Rectal smooth muscle tissue (tissue), 1 donor: ENCODE measurements around the gene SFI1.
"Not testable (repeated sequence)": the region's sequence is repeated elsewhere in the genome, so short reads cannot be mapped to it uniquely, and the experiment has no call there.

Experiments
- H3K27ac ChIP-seq: one replicate; pipeline ENCODE4 v1.7.0; 2013; ENCODE audit warnings: low read depth, low read length, inconsistent platforms
- H3K27me3 ChIP-seq: one replicate; pipeline ENCODE4 v1.7.0; 2013; ENCODE audit warnings: low read length; ENCODE audit not compliant: control insufficient read depth, insufficient read depth
- H3K36me3 ChIP-seq: one replicate; pipeline ENCODE4 v1.7.0; 2013; ENCODE audit warnings: low read length; ENCODE audit not compliant: control insufficient read depth, insufficient read depth
- H3K4me1 ChIP-seq: one replicate; pipeline ENCODE4 v1.7.0; 2013; ENCODE audit warnings: low read length; ENCODE audit not compliant: control insufficient read depth, insufficient read depth
- H3K4me3 ChIP-seq: one replicate; pipeline ENCODE4 v1.7.0; 2013; ENCODE audit warnings: low read length
- H3K9ac ChIP-seq: one replicate; pipeline ENCODE4 v1.7.0; 2013; ENCODE audit warnings: low read length

The SFI1 gene

DNA sequence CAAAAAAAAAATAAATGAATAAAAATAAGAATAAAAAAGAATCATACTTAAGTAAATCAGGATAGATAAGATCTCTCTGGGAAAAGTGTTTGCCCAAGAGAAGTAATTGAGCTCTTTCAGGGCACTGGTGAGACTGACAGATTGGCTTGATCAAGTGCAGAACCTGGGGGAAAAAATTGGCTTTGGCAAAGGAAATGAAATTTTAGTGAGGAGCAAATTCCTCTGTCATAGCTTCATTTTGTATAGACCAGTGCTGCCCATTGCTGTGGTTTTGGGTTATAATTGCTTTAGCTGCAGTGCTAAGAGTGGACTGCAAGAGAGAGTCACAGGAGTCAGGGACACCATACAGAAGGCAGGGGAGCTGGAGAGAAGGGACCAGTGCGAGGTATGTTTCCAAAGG lies 35.7 kb downstream of the SFI1 start:
- no peak overlapping the region for H3K4me3 ChIP-seq
- no peaks in the 10 kb centered on the region for H3K27me3 ChIP-seq
- H3K27ac ChIP-seq, result peak overlapping the region; percentile 7
- H3K4me1 ChIP-seq, result peaks cover 15% of the 10 kb centered on the region
- no peak overlapping the region for H3K9ac ChIP-seq
- H3K36me3 ChIP-seq, result no peaks in the 10 kb centered on the region

DNA sequence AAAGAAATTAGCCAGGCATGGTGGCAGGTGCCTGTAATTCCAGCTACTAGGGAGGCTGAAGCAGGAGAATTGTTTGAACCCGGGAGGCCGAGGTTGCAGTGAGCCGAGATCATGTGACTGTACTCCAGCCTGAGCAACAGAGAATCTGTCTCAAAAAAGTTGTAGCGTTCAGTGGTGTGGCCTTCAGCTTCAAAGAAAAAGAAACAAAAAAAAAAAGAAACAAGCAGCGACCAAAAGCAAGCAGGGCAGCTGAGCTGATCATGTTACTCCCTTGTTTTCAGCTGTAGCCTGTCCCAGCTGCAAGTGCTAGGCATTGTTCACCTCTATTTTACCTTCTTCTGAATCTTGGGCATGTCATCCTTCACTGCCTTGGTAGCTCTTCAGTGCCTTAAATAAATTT lies 37.0 kb downstream of the SFI1 start:
- Histone ChIP-seq H3K27ac (no peak overlapping the region), H3K4me1 (peaks cover 15% of the 10 kb centered on the region), H3K9ac (no peak overlapping the region)

DNA sequence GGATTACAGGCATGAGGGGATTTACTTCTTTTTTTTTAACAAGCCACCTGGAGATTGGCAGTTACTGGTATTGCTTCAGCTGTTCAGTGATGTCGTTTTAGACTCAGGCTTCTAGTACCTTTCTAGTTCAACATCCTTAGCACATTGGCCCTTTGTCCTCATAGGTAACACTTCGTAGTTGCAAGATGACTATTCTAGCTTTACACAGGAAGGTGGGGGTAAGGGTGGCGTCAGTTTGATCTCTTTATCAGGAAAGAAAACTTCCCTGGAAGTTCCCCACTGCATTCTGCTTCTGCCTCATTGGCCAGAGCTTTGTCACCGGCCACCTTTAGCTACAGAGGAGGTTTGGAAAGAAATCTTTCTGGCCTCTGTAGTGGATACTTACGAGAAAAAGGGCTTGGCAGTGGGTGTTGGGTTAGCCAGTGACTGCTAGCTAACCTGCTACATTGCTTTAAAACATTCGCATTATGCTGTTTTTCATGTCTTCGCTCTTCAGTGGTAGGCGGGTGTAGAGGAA lies 40.7 kb downstream of the SFI1 start:
- no peak overlapping the region for H3K4me3 ChIP-seq
- H3K27ac ChIP-seq, result no peak overlapping the region
- H3K4me1 ChIP-seq, result peaks cover 3% of the 10 kb centered on the region
- no peaks in the 10 kb centered on the region for H3K27me3 ChIP-seq
- H3K36me3 ChIP-seq, result peaks cover 5% of the 10 kb centered on the region
- no peak overlapping the region for H3K9ac ChIP-seq

More for the DNA sequence above, 37.0 kb downstream of the SFI1 start:
- Histone ChIP-seq H3K4me3 (no peak overlapping the region), H3K27me3 (no peaks in the 10 kb centered on the region), H3K36me3 (no peaks in the 10 kb centered on the region)

DNA sequence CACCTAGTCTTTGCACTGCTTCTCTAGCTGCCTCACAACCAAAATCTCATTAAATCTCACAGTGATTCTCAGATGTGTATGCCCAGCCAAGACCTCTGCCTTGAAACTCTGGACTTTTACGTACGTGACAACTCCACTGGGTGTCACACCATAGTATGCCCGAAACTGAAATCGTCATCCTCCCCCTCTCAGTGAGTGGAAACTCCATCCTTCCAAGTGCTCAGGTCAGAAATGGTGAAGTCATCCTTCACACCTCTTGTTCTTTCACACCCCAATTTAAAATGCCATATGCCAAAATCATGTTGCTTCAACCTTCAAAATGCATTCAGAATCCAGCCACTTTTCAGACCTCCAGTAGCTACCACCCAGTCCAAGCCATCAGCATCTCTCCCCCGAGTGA lies 42.5 kb downstream of the SFI1 start:
- no peak overlapping the region for H3K9ac ChIP-seq
- no peaks in the 10 kb centered on the region for H3K4me1 ChIP-seq
- no peak overlapping the region for H3K27ac ChIP-seq

DNA sequence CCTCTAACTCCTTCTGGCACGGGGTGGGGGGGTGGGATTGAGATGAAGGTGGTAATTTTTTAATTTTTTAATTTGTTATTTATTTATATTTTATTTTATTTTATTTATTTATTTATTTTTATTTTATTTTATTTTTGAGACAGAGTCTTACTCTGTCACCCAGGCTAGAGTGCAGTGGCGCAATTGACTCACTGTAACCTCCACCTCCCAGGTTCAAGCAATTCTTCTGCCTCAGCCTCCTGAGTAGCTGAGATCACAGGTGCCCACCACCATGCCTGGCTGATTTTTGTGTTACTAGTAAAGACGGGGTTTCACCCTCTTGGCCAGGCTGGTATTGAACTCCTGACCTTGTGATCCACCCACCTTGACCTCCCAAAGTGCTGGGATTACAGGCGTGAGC lies 43.8 kb downstream of the SFI1 start:
- H3K27ac ChIP-seq, H3K4me3 ChIP-seq, H3K9ac ChIP-seq, H3K27me3 ChIP-seq, H3K4me1 ChIP-seq, H3K36me3 ChIP-seq: not testable (repeated sequence)

More for the DNA sequence above, 42.5 kb downstream of the SFI1 start:
- H3K4me3 ChIP-seq, result no peak overlapping the region
- no peaks in the 10 kb centered on the region for H3K27me3 ChIP-seq
- peaks cover 5% of the 10 kb centered on the region for H3K36me3 ChIP-seq

DNA sequence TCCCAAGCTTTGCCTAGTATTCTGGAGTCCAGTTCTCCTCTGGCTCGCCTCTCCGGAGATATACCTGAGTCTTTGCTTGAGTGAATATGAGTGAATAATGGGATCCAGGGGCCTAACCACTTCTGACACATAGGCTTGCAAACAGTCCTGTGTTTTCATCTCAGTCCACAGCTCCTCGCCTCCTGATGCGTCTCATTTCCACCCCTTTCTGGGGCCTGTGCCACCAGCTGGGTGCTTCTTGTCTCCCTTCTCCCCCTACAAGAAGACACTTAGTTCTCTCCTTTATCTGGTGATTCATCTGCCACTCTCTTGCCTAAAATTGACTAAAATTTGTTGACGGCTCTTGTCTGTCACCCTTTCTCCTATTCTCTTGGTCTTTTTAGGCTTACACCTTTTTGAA lies 44.6 kb downstream of the SFI1 start:
- H3K27me3 ChIP-seq, result no peaks in the 10 kb centered on the region
- H3K27ac ChIP-seq, result no peak overlapping the region
- peaks cover 5% of the 10 kb centered on the region for H3K36me3 ChIP-seq
- H3K9ac ChIP-seq, result no peak overlapping the region
- no peak overlapping the region for H3K4me3 ChIP-seq
- no peaks in the 10 kb centered on the region for H3K4me1 ChIP-seq

DNA sequence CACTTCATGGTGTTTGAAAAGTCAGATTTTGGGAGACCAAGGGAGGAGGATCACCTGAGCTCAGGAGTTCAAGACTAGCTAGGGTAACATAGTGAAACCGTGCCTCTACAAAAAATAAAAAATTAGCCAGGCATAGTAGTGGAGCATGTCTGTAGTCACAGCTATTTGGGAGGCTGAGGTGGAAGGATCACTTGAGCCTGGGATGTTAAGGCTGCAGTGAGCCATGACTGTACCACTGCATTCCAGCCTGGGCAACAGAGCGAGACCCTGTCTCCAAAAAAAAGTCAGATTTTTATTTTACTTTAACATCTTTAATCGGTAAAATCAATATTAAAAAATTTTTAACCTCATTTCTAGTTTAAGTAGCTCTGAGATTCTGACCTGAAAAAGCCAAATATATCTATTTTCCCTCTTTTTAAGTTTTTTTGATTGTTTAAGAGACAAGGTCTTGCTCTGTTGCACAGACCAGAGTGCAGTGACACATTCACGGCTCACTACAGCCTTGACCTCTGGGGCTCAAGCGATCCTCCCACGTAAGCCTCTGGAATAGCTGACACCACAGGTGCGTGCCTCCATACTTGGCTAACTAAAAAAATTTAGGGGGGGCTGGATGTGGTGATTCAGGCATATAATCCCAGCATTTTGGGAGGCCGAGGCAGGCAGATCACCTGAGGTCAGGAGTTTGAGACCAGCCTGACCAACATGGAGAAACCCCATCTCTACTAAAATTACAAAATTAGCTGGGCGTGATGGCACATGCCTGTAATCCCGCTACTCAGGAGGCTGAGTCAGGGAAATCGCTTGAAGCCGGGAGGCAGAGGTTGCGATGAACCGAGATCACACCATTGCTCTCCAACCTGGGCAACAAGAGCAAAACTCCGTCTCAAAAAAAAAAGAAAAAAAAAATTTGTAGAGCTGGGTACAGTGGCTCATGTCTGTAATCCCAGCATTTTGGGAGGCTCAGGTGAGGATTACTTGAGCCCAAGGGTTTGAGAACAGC lies 48.4 kb downstream of the SFI1 start:
- Histone ChIP-seq H3K27me3 (no peaks in the 10 kb centered on the region), H3K9ac (no peak overlapping the region), H3K4me1 (no peaks in the 10 kb centered on the region), H3K4me3 (no peak overlapping the region), H3K36me3 (peaks cover 2% of the 10 kb centered on the region), H3K27ac (no peak overlapping the region)

DNA sequence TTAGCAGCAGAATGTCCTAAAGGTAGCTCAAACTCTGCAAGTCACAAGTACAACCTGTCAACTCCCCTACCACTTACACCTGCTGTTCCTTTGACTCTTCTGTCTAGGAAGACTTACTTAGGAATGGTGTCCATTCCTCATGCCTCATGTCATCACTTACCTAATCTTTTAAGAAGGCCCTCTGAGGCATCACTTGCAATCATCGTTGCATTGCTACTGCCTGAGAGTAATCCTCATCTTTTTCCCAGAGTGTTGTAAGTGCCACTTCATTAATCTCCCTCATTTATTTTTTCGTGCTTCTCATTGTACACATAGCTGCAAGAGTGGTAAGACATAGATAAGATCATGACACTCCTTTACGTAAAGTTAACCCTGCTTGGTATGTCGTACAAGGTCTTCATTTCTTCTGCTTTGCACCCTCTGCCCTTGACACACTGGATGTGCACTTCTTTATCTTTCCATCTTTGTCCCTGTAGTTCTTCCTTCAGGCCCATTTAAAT lies 54.6 kb downstream of the SFI1 start:
- H3K4me1 ChIP-seq, result no peaks in the 10 kb centered on the region
- no peaks in the 10 kb centered on the region for H3K27me3 ChIP-seq
- H3K4me3 ChIP-seq, result no peak overlapping the region
- H3K9ac ChIP-seq, result no peak overlapping the region
- no peak overlapping the region for H3K27ac ChIP-seq
- H3K36me3 ChIP-seq, result peaks cover 11% of the 10 kb centered on the region

DNA sequence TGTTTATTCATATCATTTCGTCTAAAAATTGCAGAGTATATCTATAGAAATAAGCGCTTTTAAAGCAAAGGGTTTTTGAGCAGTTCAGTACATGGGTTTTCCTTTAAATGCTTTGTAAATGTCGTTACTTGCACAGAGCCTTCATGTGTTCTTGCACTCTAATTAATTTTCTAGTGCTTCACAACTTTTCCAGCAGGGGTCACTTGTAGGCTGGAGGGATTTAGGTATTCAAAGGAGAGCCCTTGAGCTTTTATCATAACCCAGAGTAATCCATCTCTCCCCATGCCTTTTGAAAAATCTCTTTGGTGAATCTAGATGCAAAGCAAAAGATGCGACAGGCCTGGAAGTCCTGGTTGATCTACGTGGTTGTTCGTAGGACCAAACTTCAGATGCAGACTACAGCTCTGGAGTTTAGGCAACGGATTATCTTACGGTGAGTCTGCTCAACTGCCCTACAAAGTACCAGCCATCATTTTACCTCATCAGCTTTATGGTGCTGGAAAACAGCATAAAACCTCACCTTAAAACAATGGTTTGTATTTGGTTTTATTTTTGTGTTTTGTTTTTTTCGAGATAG lies 60.4 kb downstream of the SFI1 start:
- Histone ChIP-seq H3K36me3 (no peaks in the 10 kb centered on the region), H3K27me3 (no peaks in the 10 kb centered on the region), H3K9ac (no peak overlapping the region), H3K4me3 (no peak overlapping the region), H3K27ac (no peak overlapping the region), H3K4me1 (peaks cover 4% of the 10 kb centered on the region)

DNA sequence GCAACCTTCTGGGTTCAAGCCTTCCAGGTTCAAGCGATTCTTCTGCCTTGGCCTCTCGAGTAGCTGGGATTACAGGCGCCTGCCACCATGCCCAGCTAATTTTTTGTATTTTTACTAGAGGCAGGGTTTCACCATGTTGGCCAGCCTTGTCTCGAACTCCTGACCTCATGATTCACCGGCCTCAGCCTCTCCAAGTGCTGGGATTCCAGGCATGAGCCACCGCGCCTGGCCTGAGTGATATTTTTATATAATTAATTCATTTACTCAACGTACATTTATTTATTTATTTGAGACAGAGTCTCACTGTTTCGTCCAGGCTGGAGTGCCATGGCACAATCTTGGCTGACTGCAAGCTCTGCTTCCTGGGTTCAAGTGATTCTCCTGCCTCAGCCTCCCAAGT lies 62.2 kb downstream of the SFI1 start:
- H3K9ac ChIP-seq, H3K4me1 ChIP-seq, H3K36me3 ChIP-seq, H3K4me3 ChIP-seq, H3K27me3 ChIP-seq, H3K27ac ChIP-seq: not testable (repeated sequence)

DNA sequence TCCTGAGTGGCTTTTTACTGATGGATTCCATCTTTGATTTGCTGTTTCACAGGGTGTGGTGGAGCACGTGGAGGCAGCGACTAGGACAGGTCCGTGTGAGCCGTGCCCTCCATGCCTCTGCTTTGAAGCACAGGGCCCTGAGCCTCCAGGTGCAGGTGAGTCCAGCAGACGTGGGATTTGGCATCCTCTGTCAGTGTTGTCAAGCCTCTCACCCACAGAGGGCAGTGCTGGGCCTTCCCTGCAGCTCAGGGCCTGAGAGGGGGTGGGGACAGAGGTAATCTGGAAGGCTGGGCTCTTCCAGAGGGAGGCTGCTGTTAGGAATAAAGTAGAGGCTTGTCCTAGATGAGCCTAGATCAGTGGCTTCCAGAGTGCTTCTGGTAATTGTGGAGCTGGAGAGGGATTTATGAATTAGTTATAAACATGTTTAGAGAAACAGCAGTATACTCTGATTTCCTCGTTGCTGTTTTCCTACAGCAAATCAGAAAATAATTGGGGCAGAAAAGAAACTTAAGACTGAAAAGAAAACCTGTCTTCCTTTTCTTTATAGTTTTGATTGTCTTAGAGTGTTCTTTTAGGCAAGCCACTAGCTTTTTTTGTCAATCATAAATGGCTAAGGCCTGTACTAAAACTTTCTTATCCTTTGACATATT lies 65.0 kb downstream of the SFI1 start:
- Histone ChIP-seq H3K9ac (no peak overlapping the region), H3K36me3 (no peaks in the 10 kb centered on the region), H3K27me3 (no peaks in the 10 kb centered on the region), H3K4me3 (no peak overlapping the region), H3K27ac (no peak overlapping the region), H3K4me1 (peaks cover 4% of the 10 kb centered on the region)

DNA sequence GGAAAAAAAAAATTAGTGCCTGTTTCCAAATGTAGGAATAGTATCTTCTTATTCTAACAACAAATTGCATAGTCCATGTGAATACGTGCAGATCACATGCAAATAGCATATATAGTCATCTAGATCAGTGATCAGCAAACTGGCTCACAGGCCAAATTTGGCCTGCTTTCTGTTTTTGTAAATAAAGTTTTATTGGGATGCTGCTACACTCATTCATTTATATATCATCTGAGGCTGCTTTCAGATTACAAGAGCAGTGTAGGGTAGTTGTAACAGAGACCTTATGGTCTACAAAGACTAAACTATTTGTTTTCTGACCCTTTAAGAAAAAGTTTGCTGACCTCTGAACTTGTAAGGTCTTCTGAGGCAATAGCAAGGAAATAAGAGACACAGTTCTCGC lies 65.6 kb downstream of the SFI1 start:
- H3K27me3 ChIP-seq, result no peaks in the 10 kb centered on the region
- H3K27ac ChIP-seq, result no peak overlapping the region

More for the DNA sequence above, 65.6 kb downstream of the SFI1 start:
- H3K9ac ChIP-seq, result no peak overlapping the region
- H3K4me3 ChIP-seq, result no peak overlapping the region
- no peaks in the 10 kb centered on the region for H3K36me3 ChIP-seq
- H3K4me1 ChIP-seq, result peaks cover 4% of the 10 kb centered on the region
